Lower lobe of right lung (tissue), 2 donors: ENCODE results near the gene CD4. TPM values are rescaled to one million over a fixed set of nuclear protein-coding genes. Genes with fewer than 3 reads are reported as not detected.

ENCODE experiments used
- ATAC-seq, 2 donors: fragments of 200-7000 bp; cut with Tn5 transposase; one replicate each; pipeline ENCODE4 v1.9.1; 2020 to 2022; ENCODE audit warnings: mild to moderate bottlenecking in 2 of 2, moderate library complexity in 2 of 2
- DNase-seq: peaks from one replicate; pipeline ENCODE4 v3.0.0-alpha.2; 2020
- H3K27ac ChIP-seq: fragments of 200-600 bp; one replicate; pipeline ENCODE4 v1.8.0; 2022
- H3K27me3 ChIP-seq: fragments of 200-600 bp; one replicate; pipeline ENCODE4 v1.8.0; 2022; ENCODE audit warnings: low read depth
- H3K36me3 ChIP-seq: fragments of 200-600 bp; one replicate; pipeline ENCODE4 v1.8.0; 2022; ENCODE audit warnings: mild to moderate bottlenecking
- H3K4me1 ChIP-seq: fragments of 200-600 bp; one replicate; pipeline ENCODE4 v1.8.0; 2022
- H3K4me3 ChIP-seq: fragments of 200-600 bp; one replicate; pipeline ENCODE4 v1.8.0; 2022; ENCODE audit warnings: mild to moderate bottlenecking
- H3K9me3 ChIP-seq: fragments of 200-600 bp; one replicate; pipeline ENCODE4 v1.8.0; 2022
- CTCF ChIP-seq: fragments of 200-600 bp; IDR thresholded peaks from one replicate; pipeline ENCODE4 v1.8.0; 2022; ENCODE audit warnings: antibody characterized with exemption, mild to moderate bottlenecking
- intact Hi-C: fragments of 100-400 bp; cut with DNase I; formaldehyde crosslinking; loops from one replicate; pipeline ENCODE4 v1.11.0; 2022
- total RNA-seq: library from RNA; stranded (reverse); fragmentation: NEBNext Ultra II Directional; extraction: Animal tissue kit (Norgen Biotek cat#: 25700); gene quantifications from one replicate; pipeline ENCODE4 v1.2.1, GENCODE V29; 2021
- donor health status: DM: no; HTN: yes; CAD: no; lungs with severe emphysema.

CD4 gene
- total RNA-seq, 1 donor from 2014 or later = 80.3 TPM

GRCh38 chr12:6851153-6851920 is 62.0 kb downstream of the CD4 start, which contains the start of gene CDCA3:
TSS of gene CDCA3 (minus strand) at chr12:6851286. CDS start at chr12:6850952, 334 bp downstream.
- peaks cover 13% of the 10 kb centered on the region for H3K36me3 ChIP-seq
- TF ChIP-seq CTCF = no peak
- peaks cover 12% of the 10 kb centered on the region for H3K4me1 ChIP-seq
- H3K9me3 ChIP-seq = no peaks in the 10 kb centered on the region
- DNase-seq = peak; percentile 96
- peak within 1 kb of the TSS; percentile 86 for H3K4me3 ChIP-seq
- no peaks in the 10 kb centered on the region for H3K27me3 ChIP-seq
- peak within 1 kb of the TSS; percentile 96 for H3K27ac ChIP-seq
- intact Hi-C loops = no loop called here
- ATAC-seq = peak; percentile 89

- no peaks in the 10 kb centered on the region for H3K9me3 ChIP-seq
- peaks cover 21% of the 10 kb centered on the region for H3K36me3 ChIP-seq
- no peak for TF ChIP-seq CTCF
- H3K27ac ChIP-seq = peak within 1 kb of the TSS; percentile 96
- H3K4me3 ChIP-seq = peak within 1 kb of the TSS; percentile 86
- H3K4me1 ChIP-seq = peaks cover 12% of the 10 kb centered on the region
- peak; percentile 100 for DNase-seq
- intact Hi-C loops = no loop called here
- H3K27me3 ChIP-seq = no peaks in the 10 kb centered on the region
- peak; percentile 95 to 96 for ATAC-seq
Measured at GRCh38 chr12:6851921-6852650, 62.8 kb downstream of the CD4 start, which contains the start of gene USP5. TSS of gene USP5 (plus strand) at chr12:6852150. CDS start at chr12:6852180, 30 bp downstream.

- ATAC-seq (no peak), DNase-seq (no peak)
- Histone ChIP-seq H3K27me3 (no peaks in the 10 kb centered on the region), H3K27ac (peak overlapping the region; percentile 29), H3K36me3 (peaks cover 28% of the 10 kb centered on the region), H3K9me3 (no peaks in the 10 kb centered on the region), H3K4me3 (peak overlapping the region; percentile 86), H3K4me1 (peaks cover 12% of the 10 kb centered on the region)
- intact Hi-C loops = no loop called here
- TF ChIP-seq CTCF = no peak
Measured at GRCh38 chr12:6852651-6853354, 63.5 kb downstream of the CD4 start.

GRCh38 chr12:6853626-6854025 is 64.3 kb downstream of the CD4 start:
- ATAC-seq (no peak), DNase-seq (no peak)
- intact Hi-C loops = no loop called here
- H3K36me3 ChIP-seq = peaks cover 36% of the 10 kb centered on the region
- no peaks in the 10 kb centered on the region for H3K9me3 ChIP-seq
- peaks cover 12% of the 10 kb centered on the region for H3K4me1 ChIP-seq
- no peaks in the 10 kb centered on the region for H3K27me3 ChIP-seq
- no peak overlapping the region for H3K4me3 ChIP-seq
- no peak overlapping the region for H3K27ac ChIP-seq
- no peak for TF ChIP-seq CTCF

- DNase-seq (no peak), ATAC-seq (no peak)
- peaks cover 12% of the 10 kb centered on the region for H3K4me1 ChIP-seq
- H3K36me3 ChIP-seq = peaks cover 40% of the 10 kb centered on the region
- H3K9me3 ChIP-seq = no peaks in the 10 kb centered on the region
- no peak for TF ChIP-seq CTCF
- H3K27me3 ChIP-seq = no peaks in the 10 kb centered on the region
- intact Hi-C loops = no loop called here
- no peak overlapping the region for H3K4me3 ChIP-seq
- H3K27ac ChIP-seq = no peak overlapping the region
Measured at GRCh38 chr12:6854036-6854435, 64.7 kb downstream of the CD4 start.
